Stimulated activated CD4-positive, alpha-beta T cell treated with anti-CD3 and anti-CD28 coated beads, TNF-alpha, amount 100 ng/mL, for 24 hours (primary cell): ENCODE data around the gene TRIM46.
"Not testable (repeated sequence)": the region's sequence is repeated elsewhere in the genome, so short reads cannot be mapped to it uniquely, and the experiment has no call there.

ENCODE experiments used
- DNase-seq, 3 experiments: peaks; one replicate each; pipeline ENCODE4 v3.0.0-alpha.2; 2020; ENCODE audit warnings: low read depth in 3 of 3

TRIM46 gene

GRCh38 chr1:155186067-155186793, 12.6 kb downstream of the TRIM46 start:
- DNase-seq = no peak

GRCh38 chr1:155186794-155187455, 13.3 kb downstream of the TRIM46 start:
- no peak for DNase-seq

- DNase-seq = no peak
These were observed 13.8 kb downstream of the TRIM46 start for GRCh38 chr1:155187456-155187891.

GRCh38 chr1:155188268-155188667, 14.6 kb downstream of the TRIM46 start:
- DNase-seq = no peak

GRCh38 chr1:155189926-155190325, 16.3 kb downstream of the TRIM46 start:
- DNase-seq = not testable (repeated sequence)

GRCh38 chr1:155191904-155192303, 18.3 kb downstream of the TRIM46 start:
- no peak for DNase-seq

- peak in 2 of 3 experiments; percentile 19 to 52 for DNase-seq
These were observed 19.0 kb downstream of the TRIM46 start for GRCh38 chr1:155192346-155193274.

- DNase-seq = peak; percentile 56 to 88 (median 61)
These were observed 19.8 kb downstream of the TRIM46 start for GRCh38 chr1:155193275-155193990.

- DNase-seq = not testable (repeated sequence)
These were observed 20.3 kb downstream of the TRIM46 start for GRCh38 chr1:155193991-155194240.

GRCh38 chr1:155195201-155196102, 21.8 kb downstream of the TRIM46 start:
- DNase-seq = peak in 1 of 3 experiments; percentile 5

GRCh38 chr1:155196103-155196892, 22.6 kb downstream of the TRIM46 start:
- no peak for DNase-seq

- DNase-seq = no peak
These were observed 23.4 kb downstream of the TRIM46 start for GRCh38 chr1:155196893-155197638.

GRCh38 chr1:155197901-155198546, 24.4 kb downstream of the TRIM46 start:
- DNase-seq = no peak

GRCh38 chr1:155198547-155198906, 24.9 kb downstream of the TRIM46 start:
- no peak for DNase-seq

- DNase-seq = no peak
These were observed 26.1 kb downstream of the TRIM46 start for GRCh38 chr1:155199792-155200191.

- DNase-seq = no peak
These were observed 27.3 kb downstream of the TRIM46 start for GRCh38 chr1:155200920-155201319.

GRCh38 chr1:155202198-155202597, 28.5 kb downstream of the TRIM46 start:
- DNase-seq = no peak

GRCh38 chr1:155202731-155203515, 29.3 kb downstream of the TRIM46 start:
- DNase-seq = no peak
